B cell (primary cell): ENCODE data around the gene RAP1GDS1. TPM values are rescaled to one million over a fixed set of nuclear protein-coding genes. Genes with fewer than 3 reads are reported as not detected.

Experiments used
- ATAC-seq: fragments of 200-7000 bp; cut with Tn5 transposase; one replicate; pipeline ENCODE4 v1.10.0; 2021; ENCODE audit warnings: low read depth, mild to moderate bottlenecking, moderate number of reproducible peaks, moderate library complexity
- CTCF ChIA-PET: fragments of 350-600 bp; sonication (Branson Sonifier 250); formaldehyde crosslinking; loops from one replicate; lab custom pipeline; 2021; ENCODE audit warnings: antibody characterized with exemption, inconsistent platforms; lab: Charles Lee
- POLR2A ChIA-PET: fragments of 350-600 bp; sonication (Branson Sonifier 250); formaldehyde crosslinking; loops from one replicate; lab custom pipeline; 2021; ENCODE audit warnings: antibody characterized with exemption; lab: Charles Lee
- DNase-seq: peaks from one replicate; pipeline ENCODE4 v3.0.0; 2013
- H2AFZ ChIP-seq: 2 replicates; pipeline ENCODE4 v1.6.1; 2012; ENCODE audit warnings: mild to moderate bottlenecking, low read depth, low read length; ENCODE audit not compliant: insufficient read depth, poor library complexity, severe bottlenecking
- H3K27ac ChIP-seq, 2 donors: 1 replicate in 1 of 2; 2 replicates in 1 of 2; pipeline ENCODE4 v1.5.1; 2012 to 2013; ENCODE audit warnings: low read length in 2 of 2, mild to moderate bottlenecking in 2 of 2, moderate library complexity in 1 of 2
- H3K27me3 ChIP-seq, 4 experiments: fragments of 200-600 bp in 1 of 4; sonication (generic) in 1 of 4; replicated peaks in 1 of 4; 1 replicate in 2 of 4; 2 replicates in 2 of 4; pipeline versions ENCODE4 v1.6.1 to v1.7.0; 2013 to 2016; ENCODE audit warnings: low read length in 3 of 4, mild to moderate bottlenecking in 2 of 4, mixed read lengths in 1 of 4, moderate library complexity in 1 of 4; ENCODE audit not compliant: insufficient read depth in 4 of 4, control insufficient read depth in 3 of 4; ENCODE audit errors: control extremely low read depth in 1 of 4
- H3K36me3 ChIP-seq, 2 experiments: replicated peaks in 1 of 2; 1 replicate in 1 of 2; 2 replicates in 1 of 2; pipeline versions ENCODE4 v1.6.1 to v1.7.1; 2013; ENCODE audit warnings: low read length in 1 of 2; ENCODE audit not compliant: insufficient read depth in 2 of 2, control insufficient read depth in 1 of 2; ENCODE audit errors: control extremely low read depth in 1 of 2, extremely low read depth in 1 of 2
- H3K4me1 ChIP-seq, 2 donors: fragments of 200-600 bp in 1 of 2; sonication (generic) in 1 of 2; 1 replicate in 1 of 2; 2 replicates in 1 of 2; pipeline versions ENCODE4 v1.5.1 to v1.6.1; 2013 to 2017; ENCODE audit warnings: low read length in 2 of 2; ENCODE audit not compliant: control insufficient read depth in 2 of 2, insufficient read depth in 2 of 2
- H3K4me2 ChIP-seq: replicated peaks from 2 replicates; pipeline ENCODE3; 2012; ENCODE audit warnings: mild to moderate bottlenecking, low read depth, low read length; ENCODE audit not compliant: poor library complexity, severe bottlenecking
- H3K4me3 ChIP-seq, 5 experiments: fragments of 200-600 bp in 1 of 5; sonication (generic) in 1 of 5; 1 replicate in 3 of 5; 2 replicates in 2 of 5; pipeline versions ENCODE4 v1.5.1 to v1.7.0; 2011 to 2016; ENCODE audit warnings: low read length in 4 of 5, mild to moderate bottlenecking in 4 of 5, low read depth in 2 of 5, control low read depth in 1 of 5, moderate library complexity in 1 of 5; ENCODE audit not compliant: insufficient read depth in 1 of 5; ENCODE audit errors: control extremely low read depth in 1 of 5, extremely low read depth in 1 of 5
- H3K79me2 ChIP-seq: fragments of 200-600 bp; sonication (generic); one replicate; pipeline ENCODE4 v1.6.0; 2016; ENCODE audit warnings: low read length; ENCODE audit not compliant: control insufficient read depth, insufficient read depth
- H3K9ac ChIP-seq: fragments of 200-600 bp; sonication (generic); 2 replicates; pipeline ENCODE4 v1.6.1; 2017; ENCODE audit warnings: mild to moderate bottlenecking, low read length, moderate library complexity
- H3K9me3 ChIP-seq, 3 donors: one replicate each; pipeline versions ENCODE4 v1.6.1 to v1.7.1; 2013; ENCODE audit warnings: low read length in 2 of 3; ENCODE audit not compliant: control insufficient read depth in 2 of 3, insufficient read depth in 1 of 3; ENCODE audit errors: control extremely low read depth in 1 of 3
- H4K20me1 ChIP-seq: 2 replicates; pipeline ENCODE4 v1.6.0; 2012; ENCODE audit warnings: mild to moderate bottlenecking, low read length; ENCODE audit not compliant: insufficient read depth, control insufficient read depth, poor library complexity, severe bottlenecking
- H3K27ac Mint-ChIP-seq: one replicate; pipeline ENCODE4 v1.8.0; 2021; ENCODE audit warnings: mixed read lengths
- H3K27me3 Mint-ChIP-seq: one replicate; pipeline ENCODE4 v1.8.0; 2021; ENCODE audit warnings: mixed read lengths
- H3K4me1 Mint-ChIP-seq: one replicate; pipeline ENCODE4 v1.8.0; 2021; ENCODE audit warnings: mixed read lengths
- H3K4me3 Mint-ChIP-seq: one replicate; pipeline ENCODE4 v1.8.0; 2021; ENCODE audit warnings: mixed read lengths
- H3K9me3 Mint-ChIP-seq: one replicate; pipeline ENCODE4 v1.8.0; 2022; ENCODE audit warnings: mixed read lengths; ENCODE audit not compliant: insufficient read depth
- CTCF ChIP-seq: fragments of 200-600 bp; IDR thresholded peaks from one replicate; pipeline ENCODE4 v1.8.0; 2022; ENCODE audit warnings: antibody characterized with exemption, mild to moderate bottlenecking
- EZH2 ChIP-seq: IDR thresholded peaks from 2 replicates; pipeline ENCODE4 v1.6.1; 2012; ENCODE audit warnings: borderline replicate concordance, low read depth, mild to moderate bottlenecking, moderate library complexity, low read length; ENCODE audit not compliant: insufficient read depth, poor library complexity, severe bottlenecking
- WGBS: methylation state at CpG from one replicate; pipeline ENCODE4 v1.1.5; 2013; ENCODE audit warnings: missing lambda C conversion rate; ENCODE audit not compliant: insufficient coverage; 5-methylcytosine and 5-hydroxymethylcytosine counted together
- intact Hi-C: fragments of 100-400 bp; cut with micrococcal nuclease; formaldehyde crosslinking; loops from one replicate; pipeline ENCODE4 v1.10.0; 2022
- polyA plus RNA-seq: library from polyadenylated mRNA; depleted of rRNA; stranded (reverse); fragments of >200 nt; gene quantifications from 2 replicates; pipeline ENCODE4 v1.2.3, GENCODE V29; 2012
- total RNA-seq, 2 donors: library from RNA; stranded (reverse); fragments of 120-200 nt in 1 of 2; gene quantifications; 1 replicate in 1 of 2; 2 replicates in 1 of 2; pipeline versions ENCODE4 v1.2.3 to v1.2.4, GENCODE V29; 2013 to 2022

The RAP1GDS1 gene
- total and polyA plus RNA-seq, 2 donors (not counting 1 experiment from before 2014, with no cell fraction given): 23.6 to 66.3 TPM

- no peak for TF ChIP-seq CTCF
- no peak overlapping the region for H3K4me3 ChIP-seq
- H3K9me3 Mint-ChIP-seq: no peaks in the 10 kb centered on the region
- peaks cover 6 to 7% of the 10 kb centered on the region in 2 donors for H3K4me1 ChIP-seq
- H3K9me3 ChIP-seq: no peaks in the 10 kb centered on the region
- H4K20me1 ChIP-seq: no peaks in the 10 kb centered on the region
- no peaks in the 10 kb centered on the region for H3K36me3 ChIP-seq
- H3K4me1 Mint-ChIP-seq: peaks cover 8% of the 10 kb centered on the region
- no peak overlapping the region for H3K4me2 ChIP-seq
- peaks cover 4% of the 10 kb centered on the region for H3K27me3 Mint-ChIP-seq
- H3K27ac ChIP-seq: no peak overlapping the region
- no peak overlapping the region for H3K9ac ChIP-seq
- H3K79me2 ChIP-seq: no peaks in the 10 kb centered on the region
- intact Hi-C loops: no loop called here
- H3K27ac Mint-ChIP-seq: no peak overlapping the region
- peaks cover 0 to 3% (median 0%) of the 10 kb centered on the region in 4 experiments for H3K27me3 ChIP-seq
- POLR2A ChIA-PET: interaction anchor here (0.6 kb wide), 1 partner anchor 17 kb away, joined by 3 read pairs; no protein-coding TSS in a partner anchor
- ATAC-seq: no peak
- H3K4me3 Mint-ChIP-seq: no peak overlapping the region
- CTCF ChIA-PET: interaction anchor here (0.7 to 2.8 kb wide), 13 partner anchors 9 to 994 kb away, joined by 3 to 33 read pairs (median 8); no protein-coding TSS in a partner anchor
- WGBS: 57% methylated on average over 5 of the region's 6 CpGs
- H2AFZ ChIP-seq: no peak overlapping the region
- no peak for DNase-seq
These were observed 207.5 kb downstream of the RAP1GDS1 start for GRCh38 chr4:98468709-98469108.

- no peaks in the 10 kb centered on the region for H3K9me3 Mint-ChIP-seq
- no peak overlapping the region for H3K4me2 ChIP-seq
- no peak overlapping the region for H3K27ac Mint-ChIP-seq
- no peak overlapping the region for H3K9ac ChIP-seq
- no peak overlapping the region for H2AFZ ChIP-seq
- TF ChIP-seq EZH2 (no peak), CTCF (no peak)
- no peak overlapping the region for H3K27ac ChIP-seq
- ATAC-seq: no peak
- no peaks in the 10 kb centered on the region for H4K20me1 ChIP-seq
- no peak for DNase-seq
- CTCF ChIA-PET: interaction anchor here (0.7 to 2.8 kb wide), 5 partner anchors 8 to 993 kb away, joined by 3 to 21 read pairs (median 5); no protein-coding TSS in a partner anchor
- POLR2A ChIA-PET: no interaction called here
- H3K4me1 Mint-ChIP-seq: peaks cover 8% of the 10 kb centered on the region
- H3K4me3 ChIP-seq: no peak overlapping the region
- H3K4me1 ChIP-seq: peaks cover 6 to 7% of the 10 kb centered on the region in 2 donors
- intact Hi-C loops: no loop called here
- H3K9me3 ChIP-seq: no peaks in the 10 kb centered on the region
- peaks cover 4% of the 10 kb centered on the region for H3K27me3 Mint-ChIP-seq
- H3K36me3 ChIP-seq: peaks cover 0 to 1% of the 10 kb centered on the region in 2 experiments
- no peaks in the 10 kb centered on the region for H3K79me2 ChIP-seq
- whole genome bisulfite sequencing: 100% methylated on average over 2 of the region's 2 CpGs
- H3K4me3 Mint-ChIP-seq: no peak overlapping the region
- peaks cover 0 to 3% (median 0%) of the 10 kb centered on the region in 4 experiments for H3K27me3 ChIP-seq
These were observed 208.6 kb downstream of the RAP1GDS1 start for GRCh38 chr4:98469771-98470170.
